ENCODE data around the gene MIOX. TPM values are rescaled to one million over a fixed set of nuclear protein-coding genes. Genes with fewer than 3 reads are reported as not detected.

The MIOX gene
- total and polyA plus RNA-seq, 2 of the 13 experiments (the other 11 are each of a cell fraction or from before 2014, with no cell fraction given) = 1.5 to 2.9 TPM

DNA sequence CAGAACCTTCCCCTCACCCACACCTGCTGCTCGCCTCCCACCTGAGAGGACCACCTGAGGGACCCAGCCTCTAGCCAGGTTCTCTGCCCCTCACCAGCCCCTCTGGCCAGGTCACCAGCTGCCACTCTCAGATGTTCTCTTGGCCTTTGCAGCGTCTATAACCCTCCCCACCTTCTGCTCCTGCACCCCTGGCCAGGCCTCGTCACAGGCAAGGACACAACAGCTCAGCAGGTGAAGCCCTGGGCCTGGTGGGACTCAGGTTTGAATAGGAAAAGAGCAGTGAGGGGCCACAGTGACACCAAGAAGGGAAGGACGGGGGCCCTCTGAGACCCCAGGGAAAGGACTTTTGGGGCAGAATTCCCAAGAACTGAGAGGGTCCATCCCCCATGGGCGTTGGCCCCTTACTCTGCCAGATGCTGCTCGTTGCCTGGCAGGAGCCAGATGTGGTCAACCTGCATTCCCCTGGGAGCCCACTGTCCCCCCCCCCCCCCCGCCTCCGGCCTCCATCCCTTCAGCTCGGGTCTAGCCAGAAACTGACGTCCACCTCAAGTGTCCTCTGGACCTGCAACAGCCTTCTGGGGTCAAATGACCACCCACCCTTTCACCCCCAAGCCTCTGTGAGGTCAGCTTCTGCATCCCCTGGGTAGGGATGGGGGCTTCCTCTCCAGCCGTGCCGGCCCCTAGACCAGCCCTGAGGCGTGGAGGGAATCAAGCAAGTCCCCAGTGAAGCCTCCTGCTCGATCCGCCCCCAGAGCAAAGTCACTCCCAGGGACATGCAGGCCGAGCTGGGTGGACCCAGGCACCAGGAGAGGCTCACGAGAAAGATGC lies 40.6 kb upstream of the MIOX start (continued):
- peak; percentile 91 for TF ChIP-seq RBM22 (optimal IDR thresholded peaks at IDR 0.05; ENCODE audit: low read length)
- TF ChIP-seq ARID2 (CRISPR knock-in tag; IDR thresholded peaks at IDR 0.05; ENCODE audit: borderline replicate concordance) = no peak
- TF ChIP-seq ZNF160 (CRISPR knock-in tag; IDR thresholded peaks at IDR 0.05) = 0 out of 2 replicates have a peak, but pooled peaks have one; percentile 4
- no peak for TF ChIP-seq HMG20A (CRISPR knock-in tag; IDR thresholded peaks at IDR 0.05; ENCODE audit: borderline replicate concordance)
- TF ChIP-seq RFX3 (CRISPR knock-in tag; IDR thresholded peaks at IDR 0.05) = no peak
- TF ChIP-seq, protein P1, sequence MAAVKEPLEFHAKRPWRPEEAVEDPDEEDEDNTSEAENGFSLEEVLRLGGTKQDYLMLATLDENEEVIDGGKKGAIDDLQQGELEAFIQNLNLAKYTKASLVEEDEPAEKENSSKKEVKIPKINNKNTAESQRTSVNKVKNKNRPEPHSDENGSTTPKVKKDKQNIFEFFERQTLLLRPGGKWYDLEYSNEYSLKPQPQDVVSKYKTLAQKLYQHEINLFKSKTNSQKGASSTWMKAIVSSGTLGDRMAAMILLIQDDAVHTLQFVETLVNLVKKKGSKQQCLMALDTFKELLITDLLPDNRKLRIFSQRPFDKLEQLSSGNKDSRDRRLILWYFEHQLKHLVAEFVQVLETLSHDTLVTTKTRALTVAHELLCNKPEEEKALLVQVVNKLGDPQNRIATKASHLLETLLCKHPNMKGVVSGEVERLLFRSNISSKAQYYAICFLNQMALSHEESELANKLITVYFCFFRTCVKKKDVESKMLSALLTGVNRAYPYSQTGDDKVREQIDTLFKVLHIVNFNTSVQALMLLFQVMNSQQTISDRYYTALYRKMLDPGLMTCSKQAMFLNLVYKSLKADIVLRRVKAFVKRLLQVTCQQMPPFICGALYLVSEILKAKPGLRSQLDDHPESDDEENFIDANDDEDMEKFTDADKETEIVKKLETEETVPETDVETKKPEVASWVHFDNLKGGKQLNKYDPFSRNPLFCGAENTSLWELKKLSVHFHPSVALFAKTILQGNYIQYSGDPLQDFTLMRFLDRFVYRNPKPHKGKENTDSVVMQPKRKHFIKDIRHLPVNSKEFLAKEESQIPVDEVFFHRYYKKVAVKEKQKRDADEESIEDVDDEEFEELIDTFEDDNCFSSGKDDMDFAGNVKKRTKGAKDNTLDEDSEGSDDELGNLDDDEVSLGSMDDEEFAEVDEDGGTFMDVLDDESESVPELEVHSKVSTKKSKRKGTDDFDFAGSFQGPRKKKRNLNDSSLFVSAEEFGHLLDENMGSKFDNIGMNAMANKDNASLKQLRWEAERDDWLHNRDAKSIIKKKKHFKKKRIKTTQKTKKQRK (IDR thresholded peaks at IDR 0.05; ENCODE audit: low read length) = no peak
- TF ChIP-seq ZNF768 (CRISPR knock-in tag; IDR thresholded peaks at IDR 0.05) = no peak
- TF ChIP-seq NCOR1 (IDR thresholded peaks at IDR 0.05; ENCODE audit: borderline replicate concordance, low read length) = no peak
- TF ChIP-seq KMT2B (CRISPR knock-in tag; IDR thresholded peaks at IDR 0.05) = no peak
- TF ChIP-seq, protein P2, sequence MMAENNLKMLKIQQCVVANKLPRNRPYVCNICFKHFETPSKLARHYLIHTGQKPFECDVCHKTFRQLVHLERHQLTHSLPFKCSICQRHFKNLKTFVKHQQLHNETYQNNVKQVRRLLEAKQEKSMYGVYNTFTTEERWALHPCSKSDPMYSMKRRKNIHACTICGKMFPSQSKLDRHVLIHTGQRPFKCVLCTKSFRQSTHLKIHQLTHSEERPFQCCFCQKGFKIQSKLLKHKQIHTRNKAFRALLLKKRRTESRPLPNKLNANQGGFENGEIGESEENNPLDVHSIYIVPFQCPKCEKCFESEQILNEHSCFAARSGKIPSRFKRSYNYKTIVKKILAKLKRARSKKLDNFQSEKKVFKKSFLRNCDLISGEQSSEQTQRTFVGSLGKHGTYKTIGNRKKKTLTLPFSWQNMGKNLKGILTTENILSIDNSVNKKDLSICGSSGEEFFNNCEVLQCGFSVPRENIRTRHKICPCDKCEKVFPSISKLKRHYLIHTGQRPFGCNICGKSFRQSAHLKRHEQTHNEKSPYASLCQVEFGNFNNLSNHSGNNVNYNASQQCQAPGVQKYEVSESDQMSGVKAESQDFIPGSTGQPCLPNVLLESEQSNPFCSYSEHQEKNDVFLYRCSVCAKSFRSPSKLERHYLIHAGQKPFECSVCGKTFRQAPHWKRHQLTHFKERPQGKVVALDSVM (CRISPR knock-in tag; IDR thresholded peaks at IDR 0.05) = no peak
- no peak for TF ChIP-seq REXO4 (CRISPR knock-in tag; IDR thresholded peaks at IDR 0.05; ENCODE audit: borderline replicate concordance)
- TF ChIP-seq GZF1 (CRISPR knock-in tag; IDR thresholded peaks at IDR 0.05) = no peak
- no peak for TF ChIP-seq HNRNPLL (IDR thresholded peaks at IDR 0.05; ENCODE audit: low read depth, low read length, poor library complexity, severe bottlenecking)
- TF ChIP-seq, protein P3, sequence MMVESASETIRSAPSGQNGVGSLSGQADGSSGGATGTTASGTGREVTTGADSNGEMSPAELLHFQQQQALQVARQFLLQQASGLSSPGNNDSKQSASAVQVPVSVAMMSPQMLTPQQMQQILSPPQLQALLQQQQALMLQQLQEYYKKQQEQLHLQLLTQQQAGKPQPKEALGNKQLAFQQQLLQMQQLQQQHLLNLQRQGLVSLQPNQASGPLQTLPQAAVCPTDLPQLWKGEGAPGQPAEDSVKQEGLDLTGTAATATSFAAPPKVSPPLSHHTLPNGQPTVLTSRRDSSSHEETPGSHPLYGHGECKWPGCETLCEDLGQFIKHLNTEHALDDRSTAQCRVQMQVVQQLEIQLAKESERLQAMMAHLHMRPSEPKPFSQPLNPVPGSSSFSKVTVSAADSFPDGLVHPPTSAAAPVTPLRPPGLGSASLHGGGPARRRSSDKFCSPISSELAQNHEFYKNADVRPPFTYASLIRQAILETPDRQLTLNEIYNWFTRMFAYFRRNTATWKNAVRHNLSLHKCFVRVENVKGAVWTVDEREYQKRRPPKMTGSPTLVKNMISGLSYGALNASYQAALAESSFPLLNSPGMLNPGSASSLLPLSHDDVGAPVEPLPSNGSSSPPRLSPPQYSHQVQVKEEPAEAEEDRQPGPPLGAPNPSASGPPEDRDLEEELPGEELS (CRISPR knock-in tag; IDR thresholded peaks at IDR 0.05) = no peak; the same call in 1 of the 2 replicates
- TF ChIP-seq XRCC5 (optimal IDR thresholded peaks at IDR 0.05; ENCODE audit: low read length) = no peak
- TF ChIP-seq ZNF282 (IDR thresholded peaks at IDR 0.05; ENCODE audit: partially characterized antibody) = no peak
- TF ChIP-seq PTBP1 (IDR thresholded peaks at IDR 0.05; ENCODE audit: low read depth, low read length, poor library complexity, severe bottlenecking) = no peak
- no peak for TF ChIP-seq RFX1 (IDR thresholded peaks at IDR 0.05)
- no peak for TF ChIP-seq ZNF737 (CRISPR knock-in tag; IDR thresholded peaks at IDR 0.05; ENCODE audit: borderline replicate concordance)
- TF ChIP-seq HMGA1 (CRISPR knock-in tag; conservative IDR thresholded peaks at IDR 0.05) = no peak
- no peak for TF ChIP-seq TBL1XR1 (IDR thresholded peaks at IDR 0.05; ENCODE audit: borderline replicate concordance, low read length, partially characterized antibody)
- peak in 1 of 2 experiments; percentile 38; a peak in 1 of 4 replicates for TF ChIP-seq POLR2A (IDR thresholded peaks at IDR 0.05; ENCODE audit: insufficient read depth in 1 of 2, low read depth in 2 of 2, low read length in 2 of 2)
- no peak for TF ChIP-seq SMAD3 (CRISPR knock-in tag; IDR thresholded peaks at IDR 0.05)
- no peak for TF ChIP-seq ZNF652 (CRISPR knock-in tag; IDR thresholded peaks at IDR 0.05; ENCODE audit: borderline replicate concordance, low read depth)
